LNCaP clone FGC (cell line): ENCODE results near the gene BAG5.

Source experiments
- DNase-seq: peaks from one replicate; pipeline ENCODE4 v3.0.0-alpha.2; 2011; ENCODE audit warnings: low read depth
- H3K4me3 ChIP-seq: 2 replicates; pipeline ENCODE4 v1.5.1; 2011; ENCODE audit warnings: mild to moderate bottlenecking, low read depth, low read length, control low read depth
- TF ChIP-seq, protein P1 (sequence below): IDR thresholded peaks from 2 replicates; pipeline ENCODE4 v1.5.1; 2012; ENCODE audit warnings: mild to moderate bottlenecking; ENCODE audit not compliant: control insufficient read depth, insufficient read depth; ENCODE audit errors: extremely low read depth

BAG5 gene

DNA sequence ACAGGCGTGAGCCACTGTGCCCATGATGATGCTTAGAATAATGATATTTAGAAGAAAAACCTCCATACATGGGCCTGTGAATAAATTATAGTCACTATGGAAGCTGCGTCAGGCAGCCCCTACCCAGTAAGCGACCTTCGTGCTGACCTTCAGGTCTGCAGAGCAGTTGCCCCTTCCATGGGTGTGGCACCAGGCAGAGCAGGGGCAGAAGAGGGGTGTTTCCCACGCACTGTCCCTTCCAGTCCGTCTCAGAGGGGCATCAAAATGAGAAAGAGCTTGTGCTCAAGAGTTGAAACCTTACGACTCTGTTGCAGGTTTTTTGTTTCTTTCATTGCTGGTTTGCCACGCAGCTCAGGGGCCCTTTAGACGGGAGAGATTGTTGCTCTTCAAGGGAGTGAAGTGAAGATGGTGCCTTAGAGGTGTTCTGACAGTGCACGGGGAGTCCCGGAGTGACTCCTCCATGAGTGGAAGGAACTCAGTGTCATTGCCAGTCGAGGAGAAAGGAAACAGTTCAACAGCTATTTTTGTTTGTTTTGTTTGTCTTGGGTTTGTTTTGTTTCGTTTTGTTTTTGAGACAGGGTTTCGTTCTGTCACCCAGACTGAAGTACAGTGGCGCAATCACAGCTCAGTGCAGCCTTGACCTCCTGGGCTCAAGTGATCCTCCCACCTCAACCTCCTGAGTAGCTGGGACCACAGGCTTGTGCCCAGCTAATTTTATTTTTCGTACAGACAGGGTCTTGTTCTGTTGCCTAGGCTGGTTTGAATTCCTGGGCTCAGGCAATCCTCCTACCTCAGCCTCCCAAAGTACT, 53.7 kb downstream of the BAG5 start:
- TF ChIP-seq, protein P1, sequence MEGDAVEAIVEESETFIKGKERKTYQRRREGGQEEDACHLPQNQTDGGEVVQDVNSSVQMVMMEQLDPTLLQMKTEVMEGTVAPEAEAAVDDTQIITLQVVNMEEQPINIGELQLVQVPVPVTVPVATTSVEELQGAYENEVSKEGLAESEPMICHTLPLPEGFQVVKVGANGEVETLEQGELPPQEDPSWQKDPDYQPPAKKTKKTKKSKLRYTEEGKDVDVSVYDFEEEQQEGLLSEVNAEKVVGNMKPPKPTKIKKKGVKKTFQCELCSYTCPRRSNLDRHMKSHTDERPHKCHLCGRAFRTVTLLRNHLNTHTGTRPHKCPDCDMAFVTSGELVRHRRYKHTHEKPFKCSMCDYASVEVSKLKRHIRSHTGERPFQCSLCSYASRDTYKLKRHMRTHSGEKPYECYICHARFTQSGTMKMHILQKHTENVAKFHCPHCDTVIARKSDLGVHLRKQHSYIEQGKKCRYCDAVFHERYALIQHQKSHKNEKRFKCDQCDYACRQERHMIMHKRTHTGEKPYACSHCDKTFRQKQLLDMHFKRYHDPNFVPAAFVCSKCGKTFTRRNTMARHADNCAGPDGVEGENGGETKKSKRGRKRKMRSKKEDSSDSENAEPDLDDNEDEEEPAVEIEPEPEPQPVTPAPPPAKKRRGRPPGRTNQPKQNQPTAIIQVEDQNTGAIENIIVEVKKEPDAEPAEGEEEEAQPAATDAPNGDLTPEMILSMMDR = no peak
- no peak overlapping the region for H3K4me3 ChIP-seq
- no peak for DNase-seq

DNA sequence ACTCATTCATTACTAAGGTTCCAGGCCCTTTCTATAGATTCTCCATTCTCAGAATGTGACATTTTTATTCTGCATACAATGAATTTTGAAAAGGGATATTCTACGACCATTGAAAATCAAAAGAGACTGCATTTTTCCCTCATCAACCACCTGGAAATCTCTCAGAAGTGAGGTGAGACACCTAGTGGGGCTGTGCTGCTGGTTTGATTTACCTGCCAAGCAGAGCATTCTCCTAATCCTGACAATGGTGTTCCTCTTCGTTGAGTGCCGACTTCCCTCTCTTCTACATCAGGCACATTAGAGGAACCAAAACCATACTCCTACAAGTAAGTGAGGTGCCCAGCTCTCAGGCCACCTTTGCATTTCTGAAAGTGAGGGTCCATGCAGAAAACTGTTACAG, 54.7 kb downstream of the BAG5 start:
- H3K4me3 ChIP-seq = no peak overlapping the region
- TF ChIP-seq, protein P1 = no peak
- DNase-seq = no peak
